GM20431 (cell line): ENCODE results near the gene GDE1.

Source experiments
- in situ Hi-C: fragments of 300-500 bp; cut with MseI, MboI; formaldehyde crosslinking; loops from one replicate; pipeline ENCODE4 v1.15.0; 2020; ENCODE audit warnings: low sequenced_read_pairs; ENCODE audit not compliant: unreplicated experiment

Gene GDE1

DNA sequence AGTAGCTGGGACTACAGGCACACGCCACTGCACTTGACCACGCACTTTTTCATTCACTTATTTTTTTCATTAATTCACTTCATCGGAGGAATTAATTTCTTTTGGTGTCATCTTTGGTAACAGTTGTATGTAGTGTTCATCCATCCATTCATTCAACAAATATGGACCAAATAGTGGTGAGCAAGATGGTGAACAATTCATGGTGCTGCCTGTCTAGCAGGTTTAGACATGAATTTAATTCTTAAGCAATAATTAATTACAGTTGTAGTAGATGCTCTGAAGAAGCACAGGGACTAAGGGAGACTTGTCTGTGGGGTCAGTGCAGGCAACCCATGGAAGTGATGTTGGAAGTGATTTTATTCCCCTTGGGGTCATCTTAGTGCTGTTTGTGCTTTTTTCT lies 22.4 kb downstream of the GDE1 start:
- in situ Hi-C loops = no loop called here

DNA sequence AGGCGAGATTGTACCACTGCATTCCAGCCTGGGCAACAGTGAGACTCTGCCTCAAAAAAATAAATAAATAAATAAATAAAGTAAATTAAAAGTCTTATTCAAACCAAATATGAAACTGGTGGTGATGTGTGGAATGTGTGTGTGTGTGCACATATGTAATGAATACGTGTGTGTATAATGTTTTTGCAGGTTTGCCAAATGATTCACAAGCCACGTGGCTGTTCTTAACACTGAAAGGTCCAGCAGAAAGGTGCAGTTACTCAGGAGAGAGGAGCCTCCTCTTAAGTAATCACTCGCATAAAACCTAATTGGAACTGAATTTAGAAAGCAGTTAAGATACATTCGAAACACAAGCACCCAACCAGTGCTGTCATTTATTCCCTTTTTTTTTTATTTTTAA lies 22.9 kb downstream of the GDE1 start:
- in situ Hi-C loops = no loop called here

DNA sequence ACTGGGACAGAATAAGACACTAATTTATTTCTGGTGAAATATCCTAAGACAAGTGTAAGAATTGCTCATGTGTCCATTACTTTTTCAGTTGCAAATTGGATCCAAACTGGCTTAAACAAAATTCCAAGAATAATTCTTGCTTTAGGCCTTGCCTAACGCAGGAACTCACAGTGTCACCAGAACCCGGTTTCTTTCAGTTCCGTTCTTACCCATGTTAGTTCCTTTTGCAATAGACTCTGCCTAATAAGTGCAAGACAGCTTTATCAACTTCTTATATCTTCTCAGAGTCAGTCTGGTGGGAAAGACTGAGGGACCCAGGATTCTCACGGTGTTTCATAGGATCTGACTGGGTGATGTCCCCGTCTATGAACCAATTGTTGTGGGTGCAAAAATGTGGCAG lies 24.7 kb downstream of the GDE1 start:
- in situ Hi-C loops = no loop called here

GRCh38 chr16:19490619-19491018 lies 31.3 kb downstream of the GDE1 start:
- in situ Hi-C loops = no loop called here

DNA sequence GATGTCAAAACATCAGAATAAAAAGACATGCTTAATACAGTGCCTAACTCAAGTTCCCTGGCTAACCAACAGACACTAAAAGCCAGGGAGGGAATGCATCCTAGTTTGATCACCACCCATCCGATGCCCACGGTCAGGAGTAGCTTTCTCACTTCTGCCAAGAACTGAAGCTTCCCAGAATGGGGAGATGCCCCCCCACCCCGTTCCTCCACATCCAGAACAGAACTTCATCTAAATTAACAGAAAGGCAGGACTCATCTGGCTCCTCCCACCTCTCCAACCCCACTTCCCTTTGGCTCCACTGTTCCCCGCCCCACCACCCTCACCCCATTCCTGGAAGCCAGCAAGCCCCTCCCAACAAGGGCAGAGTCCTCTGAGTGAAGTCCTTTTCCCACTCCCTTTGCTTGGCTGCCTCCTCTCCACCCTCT lies 33.7 kb downstream of the GDE1 start:
- in situ Hi-C loops = no loop called here

GRCh38 chr16:19486750-19487325 lies 35.1 kb downstream of the GDE1 start:
- in situ Hi-C loops = no loop called here

DNA sequence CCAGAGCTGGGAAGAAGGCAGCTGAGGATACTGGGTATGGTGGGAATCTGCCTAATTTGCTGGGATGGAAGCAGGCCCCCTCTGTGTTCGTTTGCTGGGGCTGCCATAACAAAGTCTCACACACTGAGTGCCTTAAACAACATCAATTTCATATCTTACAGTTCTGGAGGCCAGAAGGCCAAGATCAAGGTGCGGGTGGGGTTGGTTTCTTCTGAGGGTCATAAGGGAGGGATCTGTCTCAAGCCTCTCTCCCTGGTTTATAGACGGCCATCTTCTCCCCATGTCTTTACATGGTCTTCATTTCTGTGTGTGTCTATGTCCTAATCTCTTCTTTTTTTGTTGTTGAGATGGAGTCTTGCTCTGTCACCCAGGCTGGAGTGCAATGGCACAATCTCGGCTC lies 35.8 kb downstream of the GDE1 start:
- in situ Hi-C loops = no loop called here

- in situ Hi-C loops = no loop called here
These were observed 36.3 kb downstream of the GDE1 start for GRCh38 chr16:19485611-19486010.

DNA sequence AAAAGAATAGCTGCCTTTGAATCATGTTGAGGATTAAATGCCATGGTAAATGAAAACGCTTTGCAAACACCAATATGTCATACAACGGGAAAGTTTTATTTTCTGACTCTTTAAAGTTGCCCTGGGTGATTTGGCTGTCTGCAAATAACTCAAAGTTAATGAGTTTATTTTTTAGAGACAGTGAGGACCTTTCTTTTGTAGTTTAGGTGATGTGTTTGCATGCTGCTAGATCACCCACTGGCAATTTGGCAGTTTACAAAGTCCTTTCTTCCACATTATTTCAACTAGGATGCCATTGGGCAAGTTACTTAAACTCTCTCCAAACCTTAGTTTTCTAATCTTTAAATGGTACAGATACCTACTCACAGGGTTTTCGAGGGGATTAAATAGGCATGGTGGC lies 37.8 kb downstream of the GDE1 start:
- in situ Hi-C loops = no loop called here

- in situ Hi-C loops = no loop called here
These were observed 39.6 kb downstream of the GDE1 start for GRCh38 chr16:19482291-19482690.

- in situ Hi-C loops = no loop called here
These were observed 40.1 kb downstream of the GDE1 start for GRCh38 chr16:19481769-19482168.

- in situ Hi-C loops = no loop called here
These were observed 40.6 kb downstream of the GDE1 start for GRCh38 chr16:19481296-19481695.

DNA sequence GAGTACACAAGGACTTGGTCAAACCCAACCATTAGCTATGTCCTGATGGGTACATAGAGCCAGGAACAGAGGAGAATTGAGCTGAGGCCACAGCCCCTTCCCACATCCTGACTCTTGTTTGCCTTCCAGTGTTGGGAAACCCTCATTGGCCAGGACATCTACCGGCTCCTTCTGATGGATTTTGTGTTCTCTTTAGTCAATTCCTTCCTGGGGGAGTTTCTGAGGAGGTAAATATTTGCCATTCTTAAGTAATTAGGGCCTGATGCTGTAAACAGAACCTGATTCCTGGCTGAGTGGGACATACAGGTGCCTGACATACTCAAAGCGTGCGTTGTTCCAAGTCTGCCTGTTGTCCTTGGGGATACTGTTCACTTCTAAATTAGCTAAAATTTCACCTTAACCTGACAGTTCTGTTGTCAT lies 42.6 kb downstream of the GDE1 start:
- in situ Hi-C loops = no loop called here

DNA sequence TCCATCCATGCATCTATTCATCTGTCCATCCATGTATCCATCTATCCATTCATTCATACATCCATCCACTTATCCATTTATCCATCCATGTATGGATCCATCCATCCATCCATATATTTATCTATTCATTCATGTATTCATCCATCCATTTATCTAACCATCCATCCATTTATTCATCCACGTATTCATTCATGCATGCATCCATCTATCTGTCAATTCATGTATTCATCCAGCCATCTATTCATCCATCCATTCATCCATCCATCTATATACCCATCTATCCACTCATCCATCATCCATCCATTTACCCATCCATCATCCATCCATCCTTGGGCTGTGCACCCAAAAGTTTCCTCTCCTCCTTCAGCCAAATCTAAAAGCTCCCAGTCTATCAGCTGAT lies 43.4 kb downstream of the GDE1 start:
- in situ Hi-C loops = no loop called here

- in situ Hi-C loops = no loop called here
These were observed 47.3 kb downstream of the GDE1 start for GRCh38 chr16:19474617-19475016.

- in situ Hi-C loops = no loop called here
These were observed 49.4 kb downstream of the GDE1 start for GRCh38 chr16:19472482-19472881.

- in situ Hi-C loops = no loop called here
These were observed 53.6 kb downstream of the GDE1 start for GRCh38 chr16:19468300-19468699.

DNA sequence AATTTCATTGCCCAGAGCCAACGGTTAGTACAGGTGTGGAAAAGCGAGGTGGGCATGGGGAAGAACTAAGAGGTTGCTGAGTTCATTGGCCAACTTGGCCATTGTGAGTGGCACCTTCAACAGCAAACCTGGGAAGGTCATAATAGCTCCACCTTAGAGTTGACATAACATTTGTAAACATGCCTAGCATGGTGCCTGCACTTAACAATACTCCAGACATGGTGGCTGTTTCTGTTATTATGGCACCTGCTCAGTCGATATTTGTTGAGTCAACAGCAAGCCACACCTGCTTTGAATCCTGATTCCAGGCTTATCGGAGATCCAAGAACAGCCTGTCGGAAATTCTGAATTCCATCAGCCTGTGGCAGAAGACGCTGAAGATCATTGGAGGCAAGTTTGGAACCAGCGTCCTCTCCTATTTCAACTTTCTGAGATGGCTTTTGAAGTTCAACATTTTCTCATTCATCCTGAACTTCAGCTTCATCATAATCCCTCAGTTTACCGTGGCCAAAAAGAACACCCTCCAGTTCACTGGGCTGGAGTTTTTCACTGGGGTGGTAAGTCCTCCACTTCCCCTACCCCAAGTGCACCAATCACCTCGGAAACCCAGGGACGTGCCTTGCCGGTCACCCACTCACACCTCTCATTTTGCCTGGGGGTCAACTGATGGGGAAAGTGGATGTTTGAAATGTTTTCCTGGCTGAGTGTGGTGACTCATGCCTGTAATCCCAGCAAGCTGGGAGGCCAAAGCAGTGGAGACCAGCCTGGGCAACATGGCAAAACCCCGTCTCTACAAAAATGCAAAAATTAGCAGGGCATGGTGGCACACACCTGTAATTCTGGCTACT lies 58.2 kb downstream of the GDE1 start:
- in situ Hi-C loops = no loop called here

DNA sequence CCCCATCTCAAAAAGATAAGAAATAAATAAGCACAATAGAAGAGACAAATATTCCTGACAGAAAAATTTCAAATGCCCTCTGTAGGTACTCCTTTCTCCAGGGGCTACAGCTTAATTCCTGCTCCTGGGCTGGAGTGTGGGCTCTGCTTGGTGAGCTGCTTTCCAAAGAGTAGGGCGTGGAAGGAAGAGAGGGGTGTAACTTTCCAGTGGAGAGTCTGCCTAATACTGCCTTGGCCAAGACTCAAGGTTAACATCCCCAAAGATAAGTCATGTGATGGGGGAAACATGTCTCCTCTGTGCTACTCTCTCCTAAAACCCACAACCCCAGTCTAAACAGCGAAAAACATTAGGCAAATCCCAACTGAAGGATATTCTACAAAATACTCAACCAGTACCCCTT lies 61.5 kb downstream of the GDE1 start:
- in situ Hi-C loops = no loop called here

DNA sequence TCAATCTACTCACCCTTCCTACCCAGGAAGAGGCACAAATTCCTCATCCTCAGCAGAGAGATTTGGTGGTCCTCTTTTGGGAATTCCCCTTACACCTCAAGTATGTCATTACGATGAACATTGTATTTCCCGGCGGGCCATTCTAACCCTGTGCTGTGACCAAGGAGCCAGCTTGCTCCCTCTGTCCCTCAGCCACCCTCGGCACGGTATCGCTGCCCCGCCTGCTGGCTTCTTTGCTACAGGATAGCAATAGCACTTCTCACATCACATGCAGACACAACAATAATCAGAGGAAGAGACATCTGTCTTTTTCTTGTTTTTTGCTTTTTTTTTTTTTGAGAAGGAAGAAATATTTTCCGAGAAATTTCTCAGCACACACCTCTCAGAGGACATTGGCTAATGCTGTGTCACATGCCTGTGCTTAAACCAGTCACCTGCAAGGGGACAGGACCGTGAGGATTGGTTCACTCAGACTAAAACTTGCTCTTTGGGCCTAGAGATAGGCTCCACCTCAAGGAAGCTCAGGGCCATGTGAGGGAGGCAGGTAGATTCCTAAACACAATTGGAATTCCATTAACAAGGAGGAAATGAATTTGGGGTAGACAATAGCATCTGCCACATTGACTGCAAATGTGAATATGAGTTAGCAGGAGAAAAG lies 63.0 kb downstream of the GDE1 start:
- in situ Hi-C loops = no loop called here
